ENCODE measurements around the gene OSBPL7.

OSBPL7 gene

DNA sequence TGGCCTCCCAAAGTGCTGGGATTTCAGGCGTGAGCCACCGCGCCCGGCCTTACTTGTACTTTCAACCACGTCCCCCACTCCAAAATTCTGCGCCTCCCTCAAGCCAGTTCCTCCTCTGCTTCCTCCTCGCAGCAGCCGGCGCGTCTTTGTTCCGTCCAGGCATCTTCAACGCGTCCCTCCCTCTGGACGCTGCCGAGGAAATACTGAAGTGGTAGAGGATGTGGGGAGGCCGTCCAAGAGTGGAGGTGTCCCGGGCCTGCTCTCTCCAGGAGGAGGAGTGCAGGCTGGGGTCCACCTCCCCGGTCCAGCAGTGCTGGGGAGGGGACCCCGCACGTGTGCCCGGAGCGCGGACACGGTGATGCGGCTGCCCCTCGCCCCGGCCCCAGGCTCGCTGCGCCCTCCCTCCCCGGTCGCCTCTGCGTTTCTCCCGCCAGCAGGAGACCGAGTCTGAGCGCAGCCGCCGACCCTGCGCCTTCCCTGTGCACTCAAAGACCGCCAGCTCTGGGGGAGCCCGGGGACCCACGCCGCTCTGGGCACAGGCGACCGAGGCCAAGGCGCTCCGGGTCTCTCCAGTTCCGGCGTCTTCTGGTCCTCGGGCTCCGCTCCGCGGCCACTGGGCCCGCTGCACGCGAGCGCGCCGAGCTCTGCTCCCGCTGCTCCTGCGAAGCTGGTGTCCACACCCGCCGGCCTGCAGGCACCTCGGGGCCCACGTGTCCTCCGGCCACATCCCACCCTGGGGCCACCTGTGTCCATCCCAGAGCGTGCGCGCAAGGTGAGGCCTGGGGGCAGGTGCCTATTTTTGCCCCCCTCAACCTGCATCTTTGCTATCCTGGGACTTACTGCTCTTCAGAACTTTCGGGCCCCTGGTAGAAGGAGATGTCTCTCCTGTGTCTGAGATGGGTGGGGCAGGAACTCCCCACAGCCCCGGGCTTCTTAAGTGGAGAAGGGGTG lies 31.7 kb downstream of the OSBPL7 start:
- DNase-seq (ENCODE audit: low read depth), result no peak
- no peak overlapping the region for H3K4me3 ChIP-seq (ENCODE audit: low read depth, low read length)

DNA sequence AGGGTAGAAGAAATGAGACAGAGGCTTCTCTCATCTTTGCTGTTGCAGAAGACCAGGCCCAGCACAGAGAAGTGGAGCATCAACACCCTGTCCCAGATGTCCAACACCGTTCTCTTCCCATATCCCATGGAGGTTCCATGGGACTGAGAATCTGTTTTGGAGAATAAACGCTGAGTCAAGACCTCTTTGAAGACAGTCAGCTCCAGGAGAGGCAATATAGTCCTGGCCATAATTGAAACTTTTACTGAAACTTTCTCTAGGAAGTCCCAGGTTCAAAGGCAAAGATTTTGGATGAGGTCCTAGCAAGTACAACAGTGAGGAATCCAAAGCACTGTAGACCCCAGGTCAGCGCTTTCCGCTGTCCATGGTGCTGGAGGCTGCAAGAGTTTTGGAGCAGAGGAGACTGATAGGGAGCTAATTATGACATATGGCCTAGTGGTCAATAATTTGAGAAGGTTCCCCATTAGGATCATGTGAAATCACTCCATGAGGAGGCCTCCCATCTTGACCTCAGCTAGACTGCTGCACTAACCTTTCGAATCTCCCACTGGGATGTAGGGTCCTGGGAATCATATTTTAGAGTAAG lies 36.0 kb downstream of the OSBPL7 start:
- no peak overlapping the region for H3K4me3 ChIP-seq (ENCODE audit: low read depth, low read length)
- TF ChIP-seq, protein P1, sequence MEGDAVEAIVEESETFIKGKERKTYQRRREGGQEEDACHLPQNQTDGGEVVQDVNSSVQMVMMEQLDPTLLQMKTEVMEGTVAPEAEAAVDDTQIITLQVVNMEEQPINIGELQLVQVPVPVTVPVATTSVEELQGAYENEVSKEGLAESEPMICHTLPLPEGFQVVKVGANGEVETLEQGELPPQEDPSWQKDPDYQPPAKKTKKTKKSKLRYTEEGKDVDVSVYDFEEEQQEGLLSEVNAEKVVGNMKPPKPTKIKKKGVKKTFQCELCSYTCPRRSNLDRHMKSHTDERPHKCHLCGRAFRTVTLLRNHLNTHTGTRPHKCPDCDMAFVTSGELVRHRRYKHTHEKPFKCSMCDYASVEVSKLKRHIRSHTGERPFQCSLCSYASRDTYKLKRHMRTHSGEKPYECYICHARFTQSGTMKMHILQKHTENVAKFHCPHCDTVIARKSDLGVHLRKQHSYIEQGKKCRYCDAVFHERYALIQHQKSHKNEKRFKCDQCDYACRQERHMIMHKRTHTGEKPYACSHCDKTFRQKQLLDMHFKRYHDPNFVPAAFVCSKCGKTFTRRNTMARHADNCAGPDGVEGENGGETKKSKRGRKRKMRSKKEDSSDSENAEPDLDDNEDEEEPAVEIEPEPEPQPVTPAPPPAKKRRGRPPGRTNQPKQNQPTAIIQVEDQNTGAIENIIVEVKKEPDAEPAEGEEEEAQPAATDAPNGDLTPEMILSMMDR (IDR thresholded peaks at IDR 0.05; ENCODE audit: low read depth, low read length, missing control alignments), result no peak
- DNase-seq (ENCODE audit: low read depth), result no peak

More for the DNA sequence above, 31.7 kb downstream of the OSBPL7 start:
- TF ChIP-seq, protein P1 (IDR thresholded peaks at IDR 0.05; ENCODE audit: low read depth, low read length, missing control alignments), result peak; percentile 60

DNA sequence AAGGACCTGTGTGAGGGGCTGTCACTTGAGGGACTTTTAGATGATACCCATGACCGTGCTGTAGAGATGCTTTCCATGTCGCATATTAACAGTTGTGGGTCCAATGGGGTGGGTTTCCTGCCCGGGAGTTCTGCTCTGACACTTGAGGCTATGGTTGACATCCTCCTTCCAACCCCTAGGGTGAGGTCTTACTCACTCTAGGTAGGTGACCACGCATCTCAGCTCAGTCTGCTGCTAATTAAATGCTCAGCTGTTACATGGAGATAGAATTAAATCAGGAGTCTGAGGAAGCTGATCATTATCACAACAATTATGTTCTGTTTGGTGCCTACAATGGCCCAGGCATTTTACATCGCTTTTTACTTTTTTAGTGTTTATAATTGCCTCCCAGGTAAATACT lies 40.2 kb downstream of the OSBPL7 start:
- no peak overlapping the region for H3K4me3 ChIP-seq (ENCODE audit: low read depth, low read length)
- no peak for DNase-seq (ENCODE audit: low read depth)
- TF ChIP-seq, protein P1 (IDR thresholded peaks at IDR 0.05; ENCODE audit: low read depth, low read length, missing control alignments), result no peak

DNA sequence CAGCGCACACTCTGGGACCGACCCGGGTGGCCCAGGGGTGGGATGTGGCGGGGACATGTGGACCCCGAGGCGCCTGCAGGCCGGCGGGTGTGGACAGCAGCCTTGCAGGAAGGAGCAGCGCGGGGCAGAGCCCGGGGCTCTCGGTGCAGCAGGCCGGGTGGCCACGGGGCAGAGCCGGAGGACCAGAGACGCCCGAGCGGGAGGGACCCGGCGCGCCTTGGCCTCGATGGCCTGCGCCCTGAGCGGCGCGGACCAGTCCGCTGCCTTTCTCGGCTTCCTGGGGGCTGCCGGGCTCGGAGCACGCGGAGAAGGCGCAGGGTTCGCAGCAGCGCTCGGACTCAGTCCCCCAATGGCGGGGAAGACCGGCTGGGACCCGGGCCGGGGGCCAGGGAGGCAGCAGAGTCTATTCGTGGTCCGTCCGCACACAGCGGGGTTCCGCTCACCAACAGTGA lies 43.4 kb downstream of the OSBPL7 start:
- H3K4me3 ChIP-seq (ENCODE audit: low read depth, low read length), result no peak overlapping the region
- DNase-seq (ENCODE audit: low read depth), result no peak
- TF ChIP-seq, protein P1 (IDR thresholded peaks at IDR 0.05; ENCODE audit: low read depth, low read length, missing control alignments), result no peak

DNA sequence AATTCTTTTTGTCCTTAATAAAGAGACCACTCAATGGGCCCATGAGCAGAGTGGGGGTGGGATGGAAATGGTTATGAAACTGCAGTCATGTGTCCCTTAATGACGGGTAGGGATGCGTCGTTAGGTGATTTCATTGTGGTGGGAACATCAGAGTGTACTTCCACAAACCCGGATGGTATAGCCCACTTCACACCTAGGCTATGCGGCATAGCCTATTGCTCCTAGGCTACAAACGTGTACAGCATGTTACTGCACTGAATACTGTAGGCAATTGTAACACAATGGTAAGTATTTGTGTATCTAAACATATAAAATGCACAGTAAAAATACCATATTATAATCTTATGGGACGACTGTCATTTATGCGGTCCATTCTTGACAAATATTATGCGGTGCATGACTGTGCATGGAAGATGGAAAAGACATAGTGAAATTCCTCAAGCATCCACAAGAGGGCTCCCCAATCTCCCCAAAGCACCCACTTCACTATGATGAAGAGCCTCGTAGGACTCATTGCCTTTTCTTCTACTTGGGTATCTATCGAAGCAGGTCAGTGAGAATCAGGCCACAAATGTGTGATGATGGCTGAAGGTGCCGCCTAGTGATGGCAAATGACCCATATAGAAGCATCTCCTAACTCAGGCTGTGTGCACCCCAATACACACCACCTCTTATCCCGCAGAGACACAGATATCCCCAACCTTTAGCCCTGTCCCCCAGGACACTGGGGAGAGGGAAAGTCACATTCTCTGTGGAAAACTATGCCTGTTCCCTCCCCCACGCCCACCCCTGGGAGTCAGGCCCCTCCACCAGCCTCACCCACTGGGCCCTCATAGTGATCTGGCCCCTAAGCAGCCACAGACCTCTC lies 45.0 kb downstream of the OSBPL7 start:
- TF ChIP-seq, protein P1 (IDR thresholded peaks at IDR 0.05; ENCODE audit: low read depth, low read length, missing control alignments), result peak; percentile 81
- no peak for DNase-seq (ENCODE audit: low read depth)
- H3K4me3 ChIP-seq (ENCODE audit: low read depth, low read length), result no peak overlapping the region

DNA sequence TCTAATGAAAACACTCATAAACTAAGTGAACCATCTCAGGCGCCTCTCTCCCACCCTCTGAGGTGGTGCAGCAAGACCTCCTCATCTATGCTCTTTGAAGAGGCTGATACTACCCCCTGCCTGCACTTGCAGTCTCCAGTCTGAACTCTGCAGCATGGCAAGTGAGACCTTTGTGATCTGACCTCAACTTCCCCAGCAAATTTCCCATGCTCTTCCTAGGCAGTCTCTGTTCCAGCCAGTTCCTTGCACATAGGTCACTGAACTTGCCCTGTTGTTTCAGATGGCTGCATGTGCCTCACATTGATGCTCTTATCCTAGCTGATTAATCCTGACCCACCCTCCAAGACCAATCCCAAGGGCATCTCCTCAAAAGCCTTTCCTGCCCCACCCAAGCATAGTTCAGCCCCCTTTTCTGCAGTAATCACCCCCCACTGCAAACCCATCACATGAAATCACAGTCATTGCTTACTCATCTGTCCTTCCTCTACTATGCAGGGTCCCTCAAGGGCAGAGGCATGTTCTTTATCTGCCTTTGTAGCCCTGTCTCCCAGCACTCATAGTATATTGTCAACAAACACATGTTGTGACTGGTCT lies 46.5 kb downstream of the OSBPL7 start:
- DNase-seq (ENCODE audit: low read depth), result no peak
- TF ChIP-seq, protein P1 (IDR thresholded peaks at IDR 0.05; ENCODE audit: low read depth, low read length, missing control alignments), result no peak
- H3K4me3 ChIP-seq (ENCODE audit: low read depth, low read length), result no peak overlapping the region
